Loucy (cell line): ENCODE measurements around the gene C4orf54.

ENCODE experiments used
- CTCF ChIP-seq: fragments of 200-600 bp; sonication (generic); conservative IDR thresholded peaks from 2 replicates; pipeline ENCODE4 v1.5.1; 2014; ENCODE audit warnings: mild to moderate bottlenecking, antibody characterized with exemption, low read length
- EZH2phosphoT487 ChIP-seq: fragments of 200-600 bp; IDR thresholded peaks from 2 replicates; pipeline ENCODE4 v1.6.1; 2018; ENCODE audit warnings: antibody characterized with exemption, mild to moderate bottlenecking, moderate library complexity, borderline replicate concordance

- TF ChIP-seq CTCF: no peak
- TF ChIP-seq EZH2phosphoT487: no peak
Observed at GRCh38 chr4:99670409-99671073, 12.9 kb upstream of the C4orf54 start.
